Activated B cell treated with CpG ODN at 0.5 μM for 24 hours (primary cell): Measurements from ENCODE around the gene RIOK3. TPM values are rescaled to one million over a fixed set of nuclear protein-coding genes. Genes with fewer than 3 reads are reported as not detected.

ENCODE experiments used
- ATAC-seq: fragments of 200-7000 bp; cut with Tn5 transposase; one replicate; pipeline ENCODE4 v1.10.0; 2021; ENCODE audit warnings: low read depth, mild to moderate bottlenecking, moderate library complexity
- CTCF ChIA-PET: fragments of 350-600 bp; sonication (Branson Sonifier 250); formaldehyde crosslinking; loops from one replicate; lab custom pipeline; 2021; ENCODE audit warnings: antibody characterized with exemption; lab: Charles Lee
- POLR2A ChIA-PET: fragments of 350-600 bp; sonication (Branson Sonifier 250); formaldehyde crosslinking; loops from one replicate; lab custom pipeline; 2021; ENCODE audit warnings: antibody characterized with exemption; lab: Charles Lee
- DNase-seq: peaks from one replicate; pipeline ENCODE4 v3.0.0; 2022
- H3K27ac Mint-ChIP-seq: one replicate; pipeline ENCODE4 v1.8.0; 2020; ENCODE audit warnings: mixed read lengths
- H3K27me3 Mint-ChIP-seq: one replicate; pipeline ENCODE4 v1.8.0; 2021; ENCODE audit warnings: mixed read lengths
- H3K36me3 Mint-ChIP-seq: one replicate; pipeline ENCODE4 v1.8.0; 2021; ENCODE audit warnings: low read depth, mixed read lengths
- H3K4me1 Mint-ChIP-seq: one replicate; pipeline ENCODE4 v1.8.0; 2021; ENCODE audit warnings: mixed read lengths
- H3K4me3 Mint-ChIP-seq: one replicate; pipeline ENCODE4 v1.8.0; 2020; ENCODE audit warnings: mild to moderate bottlenecking, mixed read lengths
- H3K9me3 Mint-ChIP-seq: one replicate; pipeline ENCODE4 v1.8.0; 2020; ENCODE audit warnings: mixed read lengths
- intact Hi-C: fragments of 100-400 bp; cut with micrococcal nuclease; formaldehyde crosslinking; loops from one replicate; pipeline ENCODE4 v1.15.1; 2024
- total RNA-seq: library from RNA; stranded (reverse); gene quantifications from 2 replicates; pipeline ENCODE4 v1.2.3, GENCODE V29; 2022
- TF ChIP-seq, protein P1 (sequence below): fragments of 200-600 bp; IDR thresholded peaks from one replicate; pipeline ENCODE4 v1.8.0; 2022; ENCODE audit warnings: antibody characterized with exemption, mild to moderate bottlenecking

RIOK3 gene
- total RNA-seq, 1 donor from 2014 or later: 92.4 TPM

DNA sequence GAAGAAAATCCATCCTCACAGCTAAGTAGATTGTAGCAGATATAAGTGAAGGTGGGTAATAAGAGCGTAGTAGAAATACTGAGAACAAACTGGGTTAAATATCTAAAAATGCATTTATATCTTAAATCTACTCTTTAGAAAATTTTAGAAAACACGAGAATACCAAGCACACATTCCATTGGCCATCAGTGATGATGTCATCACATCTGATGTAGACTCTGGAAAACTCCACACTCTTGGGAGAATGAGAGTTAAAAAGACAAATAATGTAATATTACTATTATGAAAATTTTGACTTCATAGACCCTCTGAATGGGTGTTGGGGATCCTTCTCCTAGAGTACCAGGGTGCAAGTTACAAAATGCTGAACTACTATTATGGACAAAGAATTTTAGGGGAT lies 3.7 kb downstream of the RIOK3 start:
- CTCF ChIA-PET: no interaction called here
- H3K9me3 Mint-ChIP-seq: no peaks in the 10 kb centered on the region
- H3K4me3 Mint-ChIP-seq: no peak overlapping the region
- peaks cover 89% of the 10 kb centered on the region for H3K4me1 Mint-ChIP-seq
- peaks cover 53% of the 10 kb centered on the region for H3K36me3 Mint-ChIP-seq
- ATAC-seq: no peak
- POLR2A ChIA-PET: no interaction called here
- DNase-seq: no peak
- intact Hi-C loops: no loop called here
- no peak overlapping the region for H3K27ac Mint-ChIP-seq
- H3K27me3 Mint-ChIP-seq: no peaks in the 10 kb centered on the region
- TF ChIP-seq, protein P1, sequence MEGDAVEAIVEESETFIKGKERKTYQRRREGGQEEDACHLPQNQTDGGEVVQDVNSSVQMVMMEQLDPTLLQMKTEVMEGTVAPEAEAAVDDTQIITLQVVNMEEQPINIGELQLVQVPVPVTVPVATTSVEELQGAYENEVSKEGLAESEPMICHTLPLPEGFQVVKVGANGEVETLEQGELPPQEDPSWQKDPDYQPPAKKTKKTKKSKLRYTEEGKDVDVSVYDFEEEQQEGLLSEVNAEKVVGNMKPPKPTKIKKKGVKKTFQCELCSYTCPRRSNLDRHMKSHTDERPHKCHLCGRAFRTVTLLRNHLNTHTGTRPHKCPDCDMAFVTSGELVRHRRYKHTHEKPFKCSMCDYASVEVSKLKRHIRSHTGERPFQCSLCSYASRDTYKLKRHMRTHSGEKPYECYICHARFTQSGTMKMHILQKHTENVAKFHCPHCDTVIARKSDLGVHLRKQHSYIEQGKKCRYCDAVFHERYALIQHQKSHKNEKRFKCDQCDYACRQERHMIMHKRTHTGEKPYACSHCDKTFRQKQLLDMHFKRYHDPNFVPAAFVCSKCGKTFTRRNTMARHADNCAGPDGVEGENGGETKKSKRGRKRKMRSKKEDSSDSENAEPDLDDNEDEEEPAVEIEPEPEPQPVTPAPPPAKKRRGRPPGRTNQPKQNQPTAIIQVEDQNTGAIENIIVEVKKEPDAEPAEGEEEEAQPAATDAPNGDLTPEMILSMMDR: no peak

GRCh38 chr18:23458830-23459529 lies 5.9 kb downstream of the RIOK3 start:
- peaks cover 73% of the 10 kb centered on the region for H3K4me1 Mint-ChIP-seq
- DNase-seq: no peak
- no peaks in the 10 kb centered on the region for H3K9me3 Mint-ChIP-seq
- H3K27ac Mint-ChIP-seq: no peak overlapping the region
- no peak for ATAC-seq
- no peak overlapping the region for H3K4me3 Mint-ChIP-seq
- ChIA-PET CTCF (no interaction called here), POLR2A (interaction anchor here (0.7 kb wide), 1 partner anchor 534 kb away, joined by 3 read pairs; no protein-coding TSS in a partner anchor)
- H3K27me3 Mint-ChIP-seq: no peaks in the 10 kb centered on the region
- TF ChIP-seq, protein P1: no peak
- peaks cover 67% of the 10 kb centered on the region for H3K36me3 Mint-ChIP-seq
- intact Hi-C loops: no loop called here

DNA sequence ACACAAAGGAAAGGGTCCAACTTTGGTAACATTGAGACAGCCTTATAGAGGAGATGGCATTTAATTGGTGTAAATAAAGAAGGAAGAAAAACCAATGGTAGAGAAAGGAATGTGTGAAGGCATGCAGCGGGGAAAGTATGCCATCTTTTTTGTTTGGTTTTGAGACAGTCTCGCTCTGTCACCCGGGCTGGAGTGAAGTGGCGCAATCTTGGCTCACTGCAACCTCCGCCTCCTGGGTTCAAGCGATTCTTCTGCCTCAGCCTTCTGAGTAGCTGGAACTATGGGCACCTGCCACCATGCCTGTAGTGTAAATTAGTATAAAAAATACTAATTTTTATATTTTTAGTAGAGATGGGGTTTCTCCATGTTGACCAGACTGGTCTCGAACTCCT lies 6.4 kb downstream of the RIOK3 start:
- intact Hi-C loops: no loop called here
- DNase-seq (no peak), ATAC-seq (no peak)
- H3K27ac Mint-ChIP-seq: no peak overlapping the region
- no peaks in the 10 kb centered on the region for H3K9me3 Mint-ChIP-seq
- peaks cover 73% of the 10 kb centered on the region for H3K36me3 Mint-ChIP-seq
- no peak overlapping the region for H3K4me3 Mint-ChIP-seq
- ChIA-PET POLR2A (no interaction called here), CTCF (no interaction called here)
- H3K4me1 Mint-ChIP-seq: peaks cover 68% of the 10 kb centered on the region
- TF ChIP-seq, protein P1: no peak
- H3K27me3 Mint-ChIP-seq: no peaks in the 10 kb centered on the region

GRCh38 chr18:23460285-23461273 lies 7.5 kb downstream of the RIOK3 start:
- H3K27ac Mint-ChIP-seq: no peak overlapping the region
- H3K4me3 Mint-ChIP-seq: no peak overlapping the region
- no peaks in the 10 kb centered on the region for H3K9me3 Mint-ChIP-seq
- POLR2A ChIA-PET: no interaction called here
- H3K36me3 Mint-ChIP-seq: peaks cover 74% of the 10 kb centered on the region
- H3K27me3 Mint-ChIP-seq: no peaks in the 10 kb centered on the region
- TF ChIP-seq, protein P1: no peak
- intact Hi-C loops: loop anchor here (2.0 kb wide), 1 partner anchor 18 kb away; no protein-coding TSS in a partner anchor
- ATAC-seq: no peak
- peaks cover 59% of the 10 kb centered on the region for H3K4me1 Mint-ChIP-seq
- CTCF ChIA-PET: interaction anchor here (0.8 kb wide), 1 partner anchor 36 kb away, joined by 3 read pairs; no protein-coding TSS in a partner anchor
- no peak for DNase-seq
